ENCODE measurements around the gene NACC1. TPM values are rescaled to one million over a fixed set of nuclear protein-coding genes. Genes with fewer than 3 reads are reported as not detected.

Gene NACC1
- total RNA-seq, 1 experiment from 2014 or later, result 80.9 TPM

GRCh38 chr19:13128583-13128982 lies 10.5 kb downstream of the NACC1 start:
- TF ChIP-seq CTCF (IDR thresholded peaks at IDR 0.05; ENCODE audit: unreplicated experiment), result no peak
- H3K27me3 Mint-ChIP-seq (ENCODE audit: unreplicated experiment), result no peaks in the 10 kb centered on the region
- H3K9me3 Mint-ChIP-seq (ENCODE audit: low read depth, unreplicated experiment), result no peaks in the 10 kb centered on the region
- intact Hi-C loops (cut with micrococcal nuclease; ENCODE audit: unreplicated experiment), result no loop called here
- no TSS peak for BruUV-seq (replicated peaks)
- H3K4me3 Mint-ChIP-seq (ENCODE audit: low read depth, unreplicated experiment), result no peak overlapping the region
- peaks cover 8% of the 10 kb centered on the region for H3K4me1 Mint-ChIP-seq (ENCODE audit: low read depth, unreplicated experiment)
- CTCF ChIA-PET, result interaction anchor here (0.8 kb wide), 1 partner anchor 21 kb away, joined by 5 read pairs; the partner anchor contains the start of genes IER2 and STX10
- no peak overlapping the region for H3K27ac Mint-ChIP-seq (ENCODE audit: unreplicated experiment)
- DNase-seq, result no peak
- H3K36me3 Mint-ChIP-seq (ENCODE audit: insufficient read depth, unreplicated experiment), result peaks cover 11% of the 10 kb centered on the region

- peaks cover 8% of the 10 kb centered on the region for H3K4me1 Mint-ChIP-seq (ENCODE audit: low read depth, unreplicated experiment)
- BruUV-seq (replicated peaks), result no TSS peak
- intact Hi-C loops (cut with micrococcal nuclease; ENCODE audit: unreplicated experiment), result no loop called here
Measured at GRCh38 chr19:13129384-13129783, 11.3 kb downstream of the NACC1 start.

GRCh38 chr19:13130886-13131490 lies 12.9 kb downstream of the NACC1 start:
- no peak overlapping the region for H3K4me3 Mint-ChIP-seq (ENCODE audit: low read depth, unreplicated experiment)
- TF ChIP-seq CTCF (IDR thresholded peaks at IDR 0.05; ENCODE audit: unreplicated experiment), result no peak
- no TSS peak for BruUV-seq (replicated peaks)
- CTCF ChIA-PET, result interaction anchor here (0.7 kb wide), 2 partner anchors 70 to 716 kb away, joined by 3 to 4 read pairs; no protein-coding TSS in a partner anchor
- no peaks in the 10 kb centered on the region for H3K9me3 Mint-ChIP-seq (ENCODE audit: low read depth, unreplicated experiment)
- no peaks in the 10 kb centered on the region for H3K27me3 Mint-ChIP-seq (ENCODE audit: unreplicated experiment)
- peaks cover 11% of the 10 kb centered on the region for H3K36me3 Mint-ChIP-seq (ENCODE audit: insufficient read depth, unreplicated experiment)
- intact Hi-C loops (cut with micrococcal nuclease; ENCODE audit: unreplicated experiment), result no loop called here
- no peak for DNase-seq
- no peak overlapping the region for H3K27ac Mint-ChIP-seq (ENCODE audit: unreplicated experiment)
- H3K4me1 Mint-ChIP-seq (ENCODE audit: low read depth, unreplicated experiment), result peaks cover 8% of the 10 kb centered on the region

More at GRCh38 chr19:13129384-13129783, 11.3 kb downstream of the NACC1 start:
- Mint-ChIP-seq H3K27me3 (ENCODE audit: unreplicated experiment) (no peaks in the 10 kb centered on the region), H3K4me3 (ENCODE audit: low read depth, unreplicated experiment) (no peak overlapping the region), H3K36me3 (ENCODE audit: insufficient read depth, unreplicated experiment) (peaks cover 11% of the 10 kb centered on the region), H3K9me3 (ENCODE audit: low read depth, unreplicated experiment) (no peaks in the 10 kb centered on the region), H3K27ac (ENCODE audit: unreplicated experiment) (no peak overlapping the region)
- CTCF ChIA-PET, result interaction anchor here (0.8 kb wide), 1 partner anchor 20 kb away, joined by 5 read pairs; the partner anchor contains the start of genes IER2 and STX10
- no peak for DNase-seq
- no peak for TF ChIP-seq CTCF (IDR thresholded peaks at IDR 0.05; ENCODE audit: unreplicated experiment)

GRCh38 chr19:13132471-13133180 lies 14.6 kb downstream of the NACC1 start:
- Mint-ChIP-seq H3K9me3 (ENCODE audit: low read depth, unreplicated experiment) (no peaks in the 10 kb centered on the region), H3K27ac (ENCODE audit: unreplicated experiment) (no peak overlapping the region), H3K36me3 (ENCODE audit: insufficient read depth, unreplicated experiment) (peaks cover 20% of the 10 kb centered on the region), H3K4me1 (ENCODE audit: low read depth, unreplicated experiment) (peaks cover 5% of the 10 kb centered on the region), H3K27me3 (ENCODE audit: unreplicated experiment) (no peaks in the 10 kb centered on the region), H3K4me3 (ENCODE audit: low read depth, unreplicated experiment) (no peak overlapping the region)
- no TSS peak for BruUV-seq (replicated peaks)
- CTCF ChIA-PET, result no interaction called here
- no peak for DNase-seq
- intact Hi-C loops (cut with micrococcal nuclease; ENCODE audit: unreplicated experiment), result no loop called here
- no peak for TF ChIP-seq CTCF (IDR thresholded peaks at IDR 0.05; ENCODE audit: unreplicated experiment)

Data from Calu3 (cell line).